Cardiac muscle cell (in vitro differentiated cells and primary cell): Measurements from ENCODE around the gene YEATS4. TPM values are rescaled to one million over a fixed set of nuclear protein-coding genes. Genes with fewer than 3 reads are reported as not detected.

Experiments used
- DNase-seq, 2 donors: peaks; one replicate each; pipeline versions ENCODE4 v3.0.0 to v3.0.0-alpha.2; 2010 to 2017; ENCODE audit warnings: low read depth in 1 of 2, low spot score in 1 of 2
- H3K27ac ChIP-seq: fragments of 200-600 bp; sonication (generic); 2 replicates; pipeline ENCODE4 v1.5.1; 2016
- H3K27me3 ChIP-seq: fragments of 200-600 bp; sonication (generic); 2 replicates; pipeline ENCODE4 v1.6.0; 2016; ENCODE audit warnings: control low read depth
- H3K36me3 ChIP-seq: fragments of 200-600 bp; sonication (generic); 2 replicates; pipeline ENCODE4 v1.5.1; 2016; ENCODE audit warnings: control low read depth
- H3K4me1 ChIP-seq: fragments of 200-600 bp; sonication (generic); 2 replicates; pipeline ENCODE4 v1.8.1; 2017; ENCODE audit warnings: low read depth, mild to moderate bottlenecking, mixed run types
- H3K4me3 ChIP-seq: fragments of 200-600 bp; sonication (generic); 2 replicates; pipeline ENCODE4 v1.5.1; 2016; ENCODE audit warnings: mild to moderate bottlenecking
- H3K9me3 ChIP-seq: fragments of 200-600 bp; sonication (generic); 2 replicates; pipeline ENCODE4 v1.5.1; 2017; ENCODE audit warnings: low read depth, mild to moderate bottlenecking, control low read depth
- CTCF ChIP-seq: IDR thresholded peaks from 2 replicates; pipeline ENCODE4 v1.5.1; 2012; ENCODE audit warnings: low read depth, mild to moderate bottlenecking, low read length
- polyA plus RNA-seq: library from polyadenylated mRNA; unstranded; fragments of >200 nt; fragmentation: Nextera tagmentation; extraction: Ambion mirVana; gene quantifications from 2 replicates; pipeline ENCODE4 v1.2.1, GENCODE V29; 2016
- total RNA-seq: library from RNA; depleted of rRNA; stranded (reverse); fragments of >200 nt; gene quantifications from 2 replicates; pipeline ENCODE4 v1.2.3, GENCODE V29; 2016

YEATS4 gene
- total and polyA plus RNA-seq, 2 experiments from 2014 or later: 29.6 to 129 TPM

- Histone ChIP-seq H3K36me3 (no peaks in the 10 kb centered on the region), H3K9me3 (no peaks in the 10 kb centered on the region), H3K27me3 (no peaks in the 10 kb centered on the region), H3K4me3 (no peak overlapping the region), H3K27ac (no peak overlapping the region), H3K4me1 (peaks cover 18% of the 10 kb centered on the region)
- TF ChIP-seq CTCF: no peak
- no peak for DNase-seq
Observed at GRCh38 chr12:69425417-69425816, 65.9 kb downstream of the YEATS4 start.

- Histone ChIP-seq H3K27ac (no peak overlapping the region), H3K4me3 (no peak overlapping the region), H3K36me3 (no peaks in the 10 kb centered on the region), H3K4me1 (peaks cover 42% of the 10 kb centered on the region), H3K9me3 (no peaks in the 10 kb centered on the region), H3K27me3 (no peaks in the 10 kb centered on the region)
- peak; percentile 25 to 38 for DNase-seq
- TF ChIP-seq CTCF: no peak
Observed at GRCh38 chr12:69428351-69429073, 69.0 kb downstream of the YEATS4 start.

- Histone ChIP-seq H3K27me3 (no peaks in the 10 kb centered on the region), H3K4me3 (no peak overlapping the region), H3K4me1 (peaks cover 42% of the 10 kb centered on the region)
Observed at GRCh38 chr12:69430942-69431590, 71.5 kb downstream of the YEATS4 start.

GRCh38 chr12:69431591-69432222 lies 72.2 kb downstream of the YEATS4 start:
- no peaks in the 10 kb centered on the region for H3K27me3 ChIP-seq
- H3K36me3 ChIP-seq: no peaks in the 10 kb centered on the region
- peak overlapping the region; percentile 84 for H3K27ac ChIP-seq
- DNase-seq: peak in 1 of 2 donors; percentile 71
- H3K4me3 ChIP-seq: no peak overlapping the region
- no peaks in the 10 kb centered on the region for H3K9me3 ChIP-seq
- no peak for TF ChIP-seq CTCF
- H3K4me1 ChIP-seq: peaks cover 40% of the 10 kb centered on the region

More at GRCh38 chr12:69430942-69431590, 71.5 kb downstream of the YEATS4 start:
- no peak for TF ChIP-seq CTCF
- DNase-seq: peak in 1 of 2 donors; percentile 13
- peak overlapping the region; percentile 84 for H3K27ac ChIP-seq
- no peaks in the 10 kb centered on the region for H3K9me3 ChIP-seq
- H3K36me3 ChIP-seq: no peaks in the 10 kb centered on the region

GRCh38 chr12:69433653-69434052 lies 74.1 kb downstream of the YEATS4 start:
- H3K4me1 ChIP-seq: peaks cover 44% of the 10 kb centered on the region
- H3K27me3 ChIP-seq: no peaks in the 10 kb centered on the region
- H3K4me3 ChIP-seq: no peak overlapping the region
- no peak overlapping the region for H3K27ac ChIP-seq
- no peak for TF ChIP-seq CTCF
- no peaks in the 10 kb centered on the region for H3K9me3 ChIP-seq
- no peaks in the 10 kb centered on the region for H3K36me3 ChIP-seq
- DNase-seq: no peak
